K562 (cell line): Measurements from ENCODE around the gene GALM. TPM values are rescaled to one million over a fixed set of nuclear protein-coding genes. Genes with fewer than 3 reads are reported as not detected.

Experiments
- ATAC-seq: fragments of 200-7000 bp; cut with Tn5 transposase; 3 replicates; pipeline ENCODE4 v1.9.1; 2020; ENCODE audit warnings: moderate library complexity
- BruUV-seq: library from RNA; stranded (reverse); fragments of 400-500 nt; replicated peaks from 2 replicates; lab custom pipeline; 2021; lab: Mats Ljungman, UMichigan
- CTCF ChIA-PET: fragments of 300-600 bp; formaldehyde crosslinking; extraction: SDS; loops from one replicate; lab custom pipeline; 2021; ENCODE audit warnings: low intra/inter-chr PET ratio; lab: Yijun Ruan, JAX
- POLR2A ChIA-PET: fragments of 300-600, 350-650 bp; sonication (Branson Sonifier 250); formaldehyde crosslinking; extraction: SDS; loops from one replicate; lab custom pipeline; 2021; ENCODE audit warnings: antibody characterized with exemption, inconsistent platforms; lab: Yijun Ruan, JAX
- DNase-seq, 4 experiments: peaks; one replicate each; pipeline versions ENCODE4 v3.0.0 to v3.0.0-alpha.2; 2011 to 2018; ENCODE audit warnings: low spot score in 3 of 4, mixed read lengths in 3 of 4; ENCODE audit errors: extremely low read depth in 1 of 4
- FAIRE-seq: peaks from 2 replicates; lab custom pipeline; 2011; peaks lifted over from hg19 to GRCh38; lab: Jason Lieb, UNC
- H2AFZ ChIP-seq: 2 replicates; pipeline ENCODE4 v1.6.0; 2011; ENCODE audit warnings: low read depth, low read length, control low read depth, inconsistent platforms
- H3K27ac ChIP-seq: fragments of 200-600 bp; 3 replicates; pipeline ENCODE4 v1.8.0; 2011; ENCODE audit warnings: low read depth, mild to moderate bottlenecking, control low read depth, inconsistent platforms, low read length, moderate library complexity, mixed read lengths; ENCODE audit errors: extremely low read depth
- H3K27me3 ChIP-seq, 2 experiments: fragments of 300-600 bp in 1 of 2; 2 replicates in 1 of 2; 3 replicates in 1 of 2; pipeline versions ENCODE4 v1.6.0 to v1.8.0; 2011; ENCODE audit warnings: inconsistent platforms in 2 of 2, low read length in 2 of 2, mild to moderate bottlenecking in 1 of 2, mixed read lengths in 1 of 2, moderate library complexity in 1 of 2; ENCODE audit not compliant: control insufficient read depth in 2 of 2, insufficient read depth in 2 of 2
- H3K36me3 ChIP-seq: fragments of 300-600 bp; 3 replicates; pipeline ENCODE4 v1.8.0; 2011; ENCODE audit warnings: mild to moderate bottlenecking, low read length, inconsistent platforms; ENCODE audit not compliant: control insufficient read depth, insufficient read depth
- H3K4me1 ChIP-seq, 2 experiments: fragments of 200-600 bp in 1 of 2; replicated peaks in 1 of 2; 2 replicates in 1 of 2; 3 replicates in 1 of 2; pipeline versions ENCODE4 v1.5.1 to v1.8.0; 2011; ENCODE audit warnings: inconsistent platforms in 2 of 2, low read length in 2 of 2, mild to moderate bottlenecking in 1 of 2, mixed read lengths in 1 of 2, moderate library complexity in 1 of 2; ENCODE audit not compliant: control insufficient read depth in 2 of 2, insufficient read depth in 2 of 2
- H3K4me2 ChIP-seq: 2 replicates; pipeline ENCODE4 v1.6.1; 2011; ENCODE audit warnings: low read length, control low read depth, inconsistent platforms, mixed read lengths; ENCODE audit not compliant: insufficient read depth
- H3K4me3 ChIP-seq: fragments of 200-600 bp; sonication (generic), shearing (Covaris generic); 2 replicates; pipeline ENCODE4 v1.5.1; 2016; ENCODE audit warnings: control low read depth, inconsistent platforms
- H3K79me2 ChIP-seq: fragments of 200-600 bp; 3 replicates; pipeline ENCODE4 v1.8.0; 2011; ENCODE audit warnings: low read length, inconsistent platforms; ENCODE audit not compliant: control insufficient read depth, insufficient read depth
- H3K9ac ChIP-seq, 2 experiments: 2 replicates each; pipeline versions ENCODE4 v1.6.0 to v1.6.1; 2011; ENCODE audit warnings: low read depth in 2 of 2, low read length in 2 of 2, control low read depth in 1 of 2, inconsistent platforms in 1 of 2, mild to moderate bottlenecking in 1 of 2, mixed read lengths in 1 of 2; ENCODE audit not compliant: insufficient read depth in 1 of 2
- H3K9me1 ChIP-seq: one replicate; pipeline ENCODE4 v1.6.0; 2011; ENCODE audit warnings: inconsistent platforms, mild to moderate bottlenecking, low read length, moderate library complexity; ENCODE audit not compliant: control insufficient read depth, insufficient read depth
- H3K9me3 ChIP-seq: replicated peaks from 2 replicates; pipeline ENCODE4 v1.5.1; 2011; ENCODE audit warnings: low read depth, low read length, inconsistent platforms; ENCODE audit not compliant: control insufficient read depth, insufficient read depth
- H4K20me1 ChIP-seq: replicated peaks from 2 replicates; pipeline ENCODE4 v1.6.1; 2011; ENCODE audit warnings: low read length, inconsistent platforms, mixed read lengths; ENCODE audit not compliant: control insufficient read depth, insufficient read depth
- ADNP ChIP-seq: fragments of 200-800 bp; sonication (Bioruptor generic); IDR thresholded peaks from 2 replicates; pipeline ENCODE4 v1.6.1; 2016; ENCODE audit warnings: missing genetic modification characterization, missing compliant biosample characterization
- CREM ChIP-seq: IDR thresholded peaks from 2 replicates; pipeline ENCODE4 v1.6.1; 2014; ENCODE audit warnings: antibody characterized with exemption, low read depth
- DPF2 ChIP-seq: fragments of 450-650 bp; IDR thresholded peaks from 2 replicates; pipeline ENCODE4 v1.6.1; 2016
- FIP1L1 ChIP-seq: fragments of 200-400 bp; formaldehyde crosslinking; IDR thresholded peaks from 2 replicates; pipeline ENCODE4 v1.6.1; 2018; ENCODE audit warnings: mild to moderate bottlenecking, low read depth, low read length; ENCODE audit not compliant: poor library complexity, severe bottlenecking
- FOXA3 ChIP-seq, 2 experiments: fragments of 450-650 bp in 1 of 2; sonication (generic) in 1 of 2; formaldehyde crosslinking; IDR thresholded peaks in 1 of 2; conservative IDR thresholded peaks in 1 of 2; 2 replicates each; pipeline versions ENCODE4 v1.4.0 to v1.8.0; 2020 to 2022; ENCODE audit warnings: mild to moderate bottlenecking in 2 of 2, missing genetic modification reagents in 1 of 2
- FOXM1 ChIP-seq, 2 experiments: fragments of 450-650 bp in 1 of 2; sonication (generic) in 1 of 2; formaldehyde crosslinking in 1 of 2; IDR thresholded peaks; 2 replicates each; pipeline versions ENCODE4 v1.6.1 to v1.9.0; 2017 to 2022; ENCODE audit warnings: low read depth in 2 of 2, mild to moderate bottlenecking in 2 of 2, missing genetic modification reagents in 1 of 2, moderate library complexity in 1 of 2
- HMG20A ChIP-seq: fragments of 450-650 bp; formaldehyde crosslinking; conservative IDR thresholded peaks from 2 replicates; pipeline ENCODE4 v1.4.0; 2020; ENCODE audit warnings: mild to moderate bottlenecking, mixed read lengths
- MCM5 ChIP-seq: fragments of 450-650 bp; IDR thresholded peaks from 2 replicates; pipeline ENCODE4 v1.6.1; 2016; ENCODE audit warnings: low read depth
- RAD21 ChIP-seq, 2 experiments: fragments of 250-450 bp in 1 of 2; fragments of 450-650 bp in 1 of 2; sonication (Bioruptor Pico) in 1 of 2; formaldehyde crosslinking in 1 of 2; IDR thresholded peaks in 1 of 2; conservative IDR thresholded peaks in 1 of 2; 2 replicates each; pipeline versions ENCODE4 v1.4.0 to v1.8.0; 2020 to 2022; ENCODE audit warnings: mild to moderate bottlenecking in 2 of 2, moderate library complexity in 1 of 2
- RNF2 ChIP-seq: sonication (generic); IDR thresholded peaks from 2 replicates; pipeline ENCODE4 v1.6.1; 2016
- ZNF384 ChIP-seq: IDR thresholded peaks from 2 replicates; pipeline ENCODE4 v1.6.1; 2012; ENCODE audit warnings: low read depth, low read length, improper control_type of control experiment
- WGBS: fragments of 100-300 bp; shearing (Covaris generic); methylation state at CpG from one replicate; pipeline ENCODE4 v1.1.6; 2016; ENCODE audit warnings: low coverage, mixed read lengths; ENCODE audit not compliant: insufficient coverage; ENCODE audit errors: missing lambda C conversion rate; 5-methylcytosine and 5-hydroxymethylcytosine counted together
- in situ Hi-C: fragments of 300-500 bp; cut with MboI; formaldehyde crosslinking; loops from 4 replicates; pipeline ENCODE4 v1.15.0; 2018; ENCODE audit warnings: inconsistent platforms, mixed read lengths
- intact Hi-C: fragments of 100-400 bp; cut with micrococcal nuclease; formaldehyde crosslinking; loops from 2 replicates; pipeline ENCODE4 v1.14.2; 2022
- polyA plus RNA-seq, 8 experiments: library from polyadenylated mRNA; depleted of rRNA in 4 of 8; stranded (reverse) in 5 of 8; unstranded in 3 of 8; fragments of >200 nt; fragmentation: Nextera tagmentation in 2 of 8; fragmentation: Illumina TruSeq in 1 of 8; extraction: Ambion mirVana in 2 of 8; extraction: Trizol in 1 of 8; gene quantifications; 2 replicates each; pipeline versions ENCODE4 v1.2.1 to v1.2.3, GENCODE V29; 2011 to 2014; ENCODE audit warnings: inconsistent platforms in 1 of 8, missing spikeins in 1 of 8
- total RNA-seq, 7 experiments: library from RNA; depleted of rRNA in 6 of 7; stranded (reverse); fragments of >200 nt in 6 of 7; fragmentation: Illumina TruSeq in 2 of 7; extraction: Trizol in 2 of 7; gene quantifications; 2 replicates each; pipeline versions ENCODE4 v1.2.1 to v1.2.3, GENCODE V29; 2011 to 2021; ENCODE audit warnings: low replicate concordance in 1 of 7
- TF ChIP-seq, protein P1 (sequence below): IDR thresholded peaks from 2 replicates; pipeline ENCODE4 v1.6.1; 2016; ENCODE audit warnings: missing genetic modification characterization, missing compliant biosample characterization

Gene GALM
- total and polyA plus RNA-seq, 9 of the 15 experiments (the other 6 are each of a cell fraction or from before 2014, with no cell fraction given), result 22.1 to 51.7 (median 27.9) TPM

DNA sequence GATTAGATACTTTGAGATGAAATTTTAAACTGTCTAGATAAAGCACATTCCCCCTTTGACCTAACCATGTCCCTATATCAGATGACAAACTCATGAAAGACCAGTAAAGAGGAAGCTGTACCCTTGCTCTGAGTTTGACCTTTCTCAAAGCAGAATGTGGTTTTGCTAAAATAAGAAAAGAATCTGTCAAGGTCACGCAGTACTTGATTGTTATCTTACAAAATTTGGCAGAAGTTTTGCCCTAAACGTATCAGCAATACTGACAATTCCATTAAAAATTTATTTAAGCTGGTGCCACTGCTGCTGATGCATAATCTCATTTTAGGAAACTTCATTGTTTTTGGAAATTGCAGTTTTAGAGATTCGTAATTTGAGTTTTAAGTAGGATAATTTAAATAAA is 31.2 kb upstream of the GALM start (continued):
- 0 out of 2 replicates have a peak, but pooled peaks have one; percentile 31 for TF ChIP-seq ADNP
- peak; percentile 55; the same call in 1 of the 2 replicates for TF ChIP-seq RNF2
- no peak for TF ChIP-seq ZNF384
- TF ChIP-seq DPF2, result peak; percentile 38
- TF ChIP-seq FOXA3 (CRISPR knock-in tag; conservative IDR thresholded peaks at IDR 0.05 in 1 of 2, IDR thresholded peaks at IDR 0.05 in 1 of 2), result no peak
- TF ChIP-seq CREM, result peak; percentile 47; the same call in 1 of the 2 replicates
- TF ChIP-seq, all 486 proteins: peak for 38

DNA sequence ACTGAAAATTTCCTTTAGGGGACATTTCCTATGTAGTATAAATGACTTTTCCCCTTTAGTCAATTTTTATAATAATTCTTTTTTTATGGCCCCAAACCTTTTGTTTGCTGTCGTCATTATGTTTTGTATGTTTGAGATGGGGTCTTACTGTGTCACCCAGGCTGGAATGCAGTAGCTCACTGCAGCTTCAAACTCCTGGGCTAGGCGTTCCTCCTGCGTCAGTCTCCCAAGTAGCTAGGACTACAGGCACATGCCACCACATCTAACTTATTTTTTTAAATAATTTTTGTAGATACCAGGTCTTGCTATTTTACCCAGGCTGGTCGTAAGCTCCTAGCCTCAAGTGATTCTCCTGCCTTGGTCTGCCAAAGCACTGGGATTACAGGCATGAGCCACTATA is 30.8 kb upstream of the GALM start:
- no peak overlapping the region for H3K27ac ChIP-seq
- ATAC-seq, result peak; percentile 13; the same call in 2 of the 3 replicates
- no peak for TF ChIP-seq FIP1L1
- TF ChIP-seq FOXM1 (IDR thresholded peaks at IDR 0.05; ENCODE audit: low read depth), result no peak
- no peak for TF ChIP-seq FOXM1 (CRISPR knock-in tag; IDR thresholded peaks at IDR 0.05; ENCODE audit: low read depth)
- TF ChIP-seq, protein P1, sequence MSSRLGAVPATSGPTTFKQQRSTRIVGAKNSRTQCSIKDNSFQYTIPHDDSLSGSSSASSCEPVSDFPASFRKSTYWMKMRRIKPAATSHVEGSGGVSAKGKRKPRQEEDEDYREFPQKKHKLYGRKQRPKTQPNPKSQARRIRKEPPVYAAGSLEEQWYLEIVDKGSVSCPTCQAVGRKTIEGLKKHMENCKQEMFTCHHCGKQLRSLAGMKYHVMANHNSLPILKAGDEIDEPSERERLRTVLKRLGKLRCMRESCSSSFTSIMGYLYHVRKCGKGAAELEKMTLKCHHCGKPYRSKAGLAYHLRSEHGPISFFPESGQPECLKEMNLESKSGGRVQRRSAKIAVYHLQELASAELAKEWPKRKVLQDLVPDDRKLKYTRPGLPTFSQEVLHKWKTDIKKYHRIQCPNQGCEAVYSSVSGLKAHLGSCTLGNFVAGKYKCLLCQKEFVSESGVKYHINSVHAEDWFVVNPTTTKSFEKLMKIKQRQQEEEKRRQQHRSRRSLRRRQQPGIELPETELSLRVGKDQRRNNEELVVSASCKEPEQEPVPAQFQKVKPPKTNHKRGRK, result no peak
- TF ChIP-seq RAD21 (CRISPR knock-in tag; conservative IDR thresholded peaks at IDR 0.05 in 1 of 2, IDR thresholded peaks at IDR 0.05 in 1 of 2), result no peak
- TF ChIP-seq MCM5, result no peak
- no peak for TF ChIP-seq HMG20A (CRISPR knock-in tag)
- TF ChIP-seq, all 486 proteins: peak for 0
- CTCF ChIA-PET, result no interaction called here
- H3K4me3 ChIP-seq, result no peak overlapping the region
- H3K36me3 ChIP-seq, result no peaks in the 10 kb centered on the region
- no peaks in the 10 kb centered on the region for H4K20me1 ChIP-seq
- intact Hi-C loops, result no loop called here
- no peak overlapping the region; the same call in 1 of the 2 replicates for H2AFZ ChIP-seq
- no peak overlapping the region for H3K4me2 ChIP-seq
- WGBS, result 72% methylated on average over 4 of the region's 4 CpGs
- DNase-seq, result no peak
- H3K9ac ChIP-seq, result no peak overlapping the region
- no peak for FAIRE-seq
- POLR2A ChIA-PET, result interaction anchor here (1.5 kb wide), 1 partner anchor 9 kb away, joined by 5 read pairs; no protein-coding TSS in a partner anchor
- H3K9me3 ChIP-seq, result no peaks in the 10 kb centered on the region
- H3K9me1 ChIP-seq, result no peaks in the 10 kb centered on the region
- H3K27me3 ChIP-seq, result no peaks in the 10 kb centered on the region
- no TSS peak for BruUV-seq
- no peaks in the 10 kb centered on the region for H3K79me2 ChIP-seq
- H3K4me1 ChIP-seq, result peaks cover 0 to 5% of the 10 kb centered on the region in 2 experiments; a peak in 2 of 5 replicates
- in situ Hi-C loops, result no loop called here
